Stimulated activated CD4-positive, alpha-beta T cell treated with anti-CD3 and anti-CD28 coated beads, Interleukin-1b, Interleukin-23, amount 100 ng/mL, for 24 hours (primary cell): Measurements from ENCODE around the gene PILRA.
"Not testable (repeated sequence)": the region's sequence is repeated elsewhere in the genome, so short reads cannot be mapped to it uniquely, and the experiment has no call there.

Experiments
- DNase-seq, 4 experiments: peaks; one replicate each; pipeline ENCODE4 v3.0.0-alpha.2; 2020; ENCODE audit warnings: low read depth in 4 of 4, low spot score in 1 of 4

PILRA gene

GRCh38 chr7:100357131-100357561, 16.1 kb upstream of the PILRA start:
- no peak for DNase-seq

- no peak for DNase-seq
Measured at GRCh38 chr7:100358027-100358856, 15.0 kb upstream of the PILRA start, which contains the start of gene PILRB. Gene PILRB (plus strand): TSS chr7:100358117. CDS start chr7:100358303, 186 bp downstream.

GRCh38 chr7:100358857-100359212, 14.5 kb upstream of the PILRA start:
- DNase-seq: no peak

DNA sequence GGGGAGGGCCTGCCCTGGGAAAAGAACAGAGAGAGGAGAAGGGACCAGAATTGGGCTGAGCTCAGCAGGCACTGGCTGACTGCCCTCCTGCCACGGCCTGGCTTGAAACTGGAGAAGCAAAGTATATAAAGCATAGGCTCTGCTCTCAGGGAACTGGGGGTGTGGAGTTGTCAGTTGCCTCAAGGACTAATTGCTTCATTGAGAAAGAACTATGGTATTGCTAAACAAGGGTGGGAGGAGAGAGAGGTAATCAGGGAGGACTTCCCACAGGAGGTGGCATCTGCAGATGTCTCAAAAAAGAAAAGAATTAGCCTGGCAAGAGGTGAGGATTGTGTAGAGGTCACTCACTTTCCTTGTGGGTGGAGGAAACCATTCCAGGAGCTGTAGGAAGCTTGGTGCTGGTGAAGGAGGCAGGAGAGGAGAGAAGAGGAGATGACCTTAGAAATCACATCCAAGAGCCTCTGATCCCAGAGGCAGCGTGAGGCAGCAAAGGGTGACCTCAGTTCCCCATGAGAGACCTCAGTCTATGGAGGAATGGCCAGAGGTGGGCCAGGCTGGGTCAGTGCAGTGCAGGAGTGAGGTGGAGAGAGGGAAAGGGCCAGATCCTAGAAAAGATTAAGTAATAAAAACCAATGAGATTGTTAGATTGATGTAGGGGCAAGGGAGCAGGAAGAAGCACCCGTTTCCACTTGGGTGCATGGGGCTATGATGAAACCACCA, 13.0 kb upstream of the PILRA start:
- DNase-seq: no peak

- no peak for DNase-seq
Measured at GRCh38 chr7:100363098-100363497, 10.2 kb upstream of the PILRA start.

- DNase-seq: not testable (repeated sequence)
Measured at GRCh38 chr7:100363797-100364196, 9.5 kb upstream of the PILRA start.

DNA sequence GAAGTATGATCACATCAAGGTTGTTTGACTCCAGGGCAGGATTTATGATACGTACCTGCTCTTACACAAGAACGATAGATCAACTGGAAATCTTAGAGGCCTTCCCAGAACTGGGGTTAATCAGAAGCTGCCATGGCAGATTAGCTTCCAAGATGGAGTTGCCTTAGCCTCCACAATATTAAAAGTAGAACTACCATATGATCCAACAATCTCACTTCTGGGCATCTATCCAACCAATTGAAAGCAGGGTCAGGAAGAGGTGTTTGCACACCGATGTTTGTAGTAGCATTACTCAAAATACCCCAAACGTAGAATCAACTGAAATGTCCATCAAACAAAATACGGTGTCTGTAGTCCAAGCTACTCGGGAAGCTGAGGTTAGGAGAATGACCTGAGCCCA, 8.8 kb upstream of the PILRA start:
- no peak for DNase-seq

DNA sequence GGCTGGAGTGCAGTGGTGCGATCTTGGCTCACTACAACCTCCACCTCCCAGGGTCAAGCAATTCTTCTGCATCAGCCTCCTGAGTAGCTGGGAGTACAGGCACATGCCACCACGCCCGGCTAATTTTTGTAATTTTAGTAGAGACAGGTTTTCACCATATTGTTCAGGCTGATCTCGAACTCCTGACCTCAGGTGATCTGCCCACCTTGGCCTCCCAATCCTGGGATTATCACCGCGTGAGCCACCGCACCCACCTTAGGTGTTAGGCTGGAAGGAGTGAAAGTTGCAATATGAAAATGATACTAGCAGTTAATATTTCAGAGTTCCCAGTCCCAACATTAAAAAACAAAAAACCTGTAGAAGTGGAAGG, 7.3 kb upstream of the PILRA start:
- DNase-seq: not testable (repeated sequence)

GRCh38 chr7:100366411-100367250, 6.7 kb upstream of the PILRA start:
- no peak for DNase-seq

GRCh38 chr7:100367251-100367620, 6.1 kb upstream of the PILRA start:
- DNase-seq: no peak

- DNase-seq: no peak
Measured at GRCh38 chr7:100367676-100368613, 5.3 kb upstream of the PILRA start.

GRCh38 chr7:100369105-100369504, 4.2 kb upstream of the PILRA start:
- DNase-seq: no peak

- DNase-seq: no peak
Measured at GRCh38 chr7:100370303-100370702, 3.0 kb upstream of the PILRA start.

GRCh38 chr7:100370746-100371145, 2.5 kb upstream of the PILRA start:
- DNase-seq: no peak

- DNase-seq: no peak
Measured at GRCh38 chr7:100371561-100372171, 1.6 kb upstream of the PILRA start.

DNA sequence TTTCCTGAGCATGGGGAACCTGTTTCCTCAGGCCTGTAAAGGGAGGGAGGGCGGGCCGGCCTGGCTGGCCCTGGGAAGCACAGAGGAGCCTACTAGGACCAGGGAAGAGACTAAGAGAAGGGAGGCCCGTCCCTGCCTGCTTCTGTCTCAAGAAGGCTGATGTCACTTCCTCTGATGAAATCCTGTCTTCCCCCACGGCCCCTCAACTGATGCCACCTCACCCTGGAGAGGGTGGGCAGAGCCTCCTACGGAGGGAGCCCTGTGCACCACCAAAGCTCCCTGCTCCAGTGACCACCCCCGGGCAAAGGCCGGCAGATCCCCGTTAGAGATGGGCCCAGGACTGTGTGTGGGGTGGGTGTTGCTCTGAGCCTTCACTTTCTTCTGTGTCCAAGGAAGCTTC, 1.0 kb upstream of the PILRA start:
- no peak for DNase-seq

DNA sequence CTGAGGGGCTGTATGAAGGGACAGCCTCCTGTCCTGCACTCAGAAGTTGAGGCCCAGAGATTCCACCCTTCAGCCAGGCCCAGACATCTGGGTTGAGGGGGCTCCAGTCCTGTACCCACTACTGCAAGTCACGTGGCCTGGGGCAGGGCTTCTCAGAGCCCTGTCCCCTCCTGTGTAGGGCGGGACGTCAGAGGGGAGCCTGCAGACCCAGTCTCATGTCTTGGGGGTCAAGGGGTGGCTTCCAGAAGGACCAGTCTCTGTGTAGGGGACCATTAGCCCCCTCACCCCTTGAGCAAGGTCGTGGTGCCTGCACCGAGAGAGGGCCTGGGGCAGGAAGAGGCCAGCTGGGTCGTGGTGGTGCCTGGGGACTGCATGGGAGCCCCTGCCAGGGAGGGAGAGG, 593 bp upstream of the PILRA start:
- no peak for DNase-seq

DNA sequence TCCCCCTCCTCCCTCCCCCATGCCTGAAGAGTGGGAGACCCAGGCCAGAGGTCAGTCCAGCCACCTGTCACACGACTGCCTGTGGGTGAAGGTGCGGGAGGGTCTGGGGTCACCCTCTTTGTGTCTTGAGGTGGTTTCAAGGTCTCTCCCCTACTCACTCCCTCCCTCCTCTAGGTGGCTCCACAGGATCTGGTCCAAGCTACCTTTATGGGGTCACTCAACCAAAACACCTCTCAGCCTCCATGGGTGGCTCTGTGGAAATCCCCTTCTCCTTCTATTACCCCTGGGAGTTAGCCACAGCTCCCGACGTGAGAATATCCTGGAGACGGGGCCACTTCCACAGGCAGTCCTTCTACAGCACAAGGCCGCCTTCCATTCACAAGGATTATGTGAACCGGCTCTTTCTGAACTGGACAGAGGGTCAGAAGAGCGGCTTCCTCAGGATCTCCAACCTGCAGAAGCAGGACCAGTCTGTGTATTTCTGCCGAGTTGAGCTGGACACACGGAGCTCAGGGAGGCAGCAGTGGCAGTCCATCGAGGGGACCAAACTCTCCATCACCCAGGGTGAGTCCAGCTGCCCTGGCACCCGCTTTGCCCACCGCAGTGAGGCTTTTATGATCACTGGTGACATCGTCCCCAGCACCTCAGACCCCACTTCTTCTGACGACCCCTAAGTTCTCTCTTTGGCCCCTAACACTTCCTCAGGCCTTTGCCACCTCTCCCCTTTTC, 747 bp downstream of the PILRA start:
- DNase-seq: not testable (repeated sequence)

- no peak for DNase-seq
Measured at GRCh38 chr7:100374601-100375000, 1.3 kb downstream of the PILRA start.
